AG20443 (cell line): ENCODE data around the gene NUP107.

Experiments
- DNase-seq: peaks from one replicate; pipeline ENCODE4 v3.0.0; 2012; ENCODE audit warnings: low spot score, mixed read lengths

NUP107 gene

DNA sequence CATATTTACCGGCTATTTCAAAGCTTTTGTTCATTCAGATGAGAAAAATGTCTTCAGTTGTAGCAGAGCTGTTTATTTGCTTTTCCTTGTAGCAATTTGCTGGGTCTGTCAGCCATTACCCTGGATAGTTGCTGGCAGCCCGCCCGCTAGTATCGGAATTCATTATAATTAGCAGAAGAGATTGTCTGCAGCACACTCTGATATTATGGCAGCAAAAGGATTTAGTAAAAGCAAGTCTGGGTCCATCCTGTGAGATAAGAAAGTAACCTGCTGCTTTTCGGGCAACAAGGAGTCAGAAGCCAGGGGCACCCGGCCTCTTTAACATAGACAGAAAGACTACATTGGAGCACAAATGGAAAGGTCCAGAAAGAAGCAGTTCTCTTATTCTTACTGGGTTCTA, 53.1 kb downstream of the NUP107 start:
- DNase-seq = no peak

DNA sequence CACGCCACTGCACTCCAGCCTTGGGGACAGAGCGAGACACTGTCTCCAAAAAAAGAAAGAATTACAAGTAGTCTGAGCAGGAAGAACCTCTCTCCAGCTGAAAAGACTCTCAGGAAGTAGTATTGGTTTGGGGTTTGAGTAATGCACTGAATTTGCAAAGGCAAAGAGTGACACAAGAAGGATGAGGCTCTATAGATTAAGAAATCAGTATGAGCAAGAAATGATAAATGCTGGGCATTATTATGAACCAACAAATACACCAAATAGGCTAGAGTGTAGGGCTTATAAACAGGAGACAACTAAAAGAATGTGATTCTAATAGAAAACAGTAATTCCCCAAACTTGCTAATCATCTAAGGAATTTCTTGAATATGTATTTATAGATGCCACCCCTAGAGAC, 56.6 kb downstream of the NUP107 start:
- no peak for DNase-seq

DNA sequence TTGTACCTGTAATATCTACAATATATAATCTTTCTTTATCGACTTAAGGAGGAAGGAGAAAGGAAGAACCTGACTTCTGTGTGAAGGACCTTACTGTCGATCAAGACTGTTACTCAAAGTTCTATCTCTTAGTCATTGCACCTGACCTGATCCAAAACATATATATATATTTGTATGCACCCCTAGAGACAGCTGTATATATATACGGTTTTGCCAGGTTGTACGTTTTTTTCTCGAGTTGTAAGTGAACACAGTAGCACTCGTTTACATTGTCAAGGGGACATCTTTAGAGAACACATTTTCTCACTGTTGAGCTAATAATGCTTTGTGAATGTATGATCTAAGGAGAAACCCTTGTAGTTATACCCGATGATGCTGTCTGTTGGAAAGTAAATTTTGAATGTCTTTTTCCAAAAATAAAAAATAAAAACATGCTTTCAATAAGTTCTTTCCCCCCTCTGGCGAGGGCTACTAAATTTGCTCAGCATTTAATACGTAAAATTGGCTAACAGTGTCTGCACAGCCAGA, 58.7 kb downstream of the NUP107 start:
- DNase-seq = no peak

DNA sequence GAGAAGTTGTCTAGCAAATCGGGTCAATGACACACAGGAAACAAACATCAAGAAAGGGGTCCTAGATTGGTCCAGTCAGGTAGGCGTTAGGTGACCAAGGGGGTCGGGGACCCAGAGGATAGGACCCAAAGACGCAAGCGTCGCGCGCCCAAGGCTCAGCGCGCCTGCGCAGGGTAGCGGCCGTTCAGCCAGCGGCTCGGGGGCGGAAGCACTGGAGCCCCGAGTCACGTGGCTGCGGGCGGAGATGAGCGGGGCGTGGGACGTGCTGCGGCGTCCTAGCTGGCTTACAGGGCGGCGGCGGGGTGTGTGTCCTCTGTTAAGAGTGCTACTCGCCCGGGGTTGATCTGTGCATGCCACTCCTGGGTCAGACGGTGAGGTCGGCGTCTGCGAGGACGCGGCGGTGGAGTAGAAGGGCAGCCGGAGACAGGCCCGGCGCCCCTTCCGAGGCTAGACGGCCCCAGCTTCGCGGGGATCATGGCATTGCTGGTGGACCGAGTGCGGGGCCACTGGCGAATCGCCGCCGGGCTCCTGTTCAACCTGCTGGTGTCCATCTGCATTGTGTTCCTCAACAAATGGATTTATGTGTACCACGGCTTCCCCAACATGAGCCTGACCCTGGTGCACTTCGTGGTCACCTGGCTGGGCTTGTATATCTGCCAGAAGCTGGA, 59.3 kb downstream of the NUP107 start, which contains the start of gene SLC35E3:
Gene SLC35E3, plus strand, starts transcription at position 273 of the 668 bp plus-strand sequence. Its CDS starts 202 bp downstream, at position 475.
- peak; percentile 99 for DNase-seq

DNA sequence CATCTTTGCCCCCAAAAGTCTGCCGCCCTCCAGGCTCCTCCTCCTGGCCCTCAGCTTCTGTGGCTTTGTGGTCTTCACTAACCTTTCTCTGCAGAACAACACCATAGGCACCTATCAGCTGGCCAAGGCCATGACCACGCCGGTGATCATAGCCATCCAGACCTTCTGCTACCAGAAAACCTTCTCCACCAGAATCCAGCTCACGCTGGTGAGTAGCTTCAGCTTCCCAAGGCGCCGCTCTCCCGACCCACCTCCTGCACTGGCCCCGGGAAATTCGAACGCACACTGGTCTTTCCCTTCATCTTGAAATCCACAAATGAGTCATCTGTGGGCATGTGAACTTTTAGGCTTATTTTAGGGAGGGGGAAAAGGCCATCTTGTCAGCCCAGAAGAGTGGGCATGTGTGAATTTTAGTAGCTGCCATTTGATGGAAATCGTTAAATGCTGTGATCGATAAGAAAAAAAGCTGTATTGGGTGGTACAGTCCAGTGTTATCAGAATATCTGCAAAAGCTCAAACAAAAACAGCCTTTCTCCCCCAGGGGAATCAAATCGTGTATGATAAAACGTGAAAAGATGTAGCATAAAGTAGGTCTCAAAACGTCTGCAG, 59.9 kb downstream of the NUP107 start:
- DNase-seq = peak; percentile 87

- no peak for DNase-seq
Measured at GRCh38 chr12:68749443-68749842, 62.7 kb downstream of the NUP107 start.

- DNase-seq = no peak
Measured at GRCh38 chr12:68749861-68750260, 63.1 kb downstream of the NUP107 start.

GRCh38 chr12:68750506-68750905, 63.7 kb downstream of the NUP107 start:
- DNase-seq = no peak

DNA sequence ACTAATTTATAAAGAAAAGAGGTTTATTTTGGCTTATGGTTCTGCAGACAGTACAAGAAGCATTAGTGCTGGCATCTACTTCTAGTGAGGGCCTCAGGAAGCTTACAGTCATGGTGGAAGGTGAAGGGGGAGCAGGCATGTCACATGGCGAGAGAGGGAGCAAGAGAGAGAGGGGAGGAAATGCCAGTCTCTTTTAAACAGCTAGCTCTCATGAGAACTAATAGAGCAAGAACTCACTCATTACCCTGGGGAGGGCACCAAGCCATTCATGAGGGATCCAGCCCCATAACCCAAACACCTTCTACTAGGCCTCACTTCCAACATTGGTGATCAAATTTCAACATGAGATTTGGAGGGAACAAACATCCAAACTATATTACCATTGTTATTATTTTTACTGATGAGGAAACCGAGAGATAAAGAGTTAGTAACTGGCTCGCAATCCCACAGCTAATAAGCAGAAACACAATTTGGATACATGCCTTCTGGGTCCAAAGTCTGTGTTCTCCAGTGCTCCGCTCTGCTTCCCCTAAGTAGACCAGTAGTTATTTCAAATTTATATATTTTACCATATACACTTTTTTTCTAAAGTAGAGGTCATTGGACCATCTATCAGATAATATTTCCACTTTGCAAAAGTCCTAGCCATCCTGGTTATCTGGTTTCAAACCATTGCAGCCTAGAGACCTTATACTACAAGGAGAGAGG, 68.9 kb downstream of the NUP107 start:
- no peak for DNase-seq

GRCh38 chr12:68759852-68760251, 73.1 kb downstream of the NUP107 start:
- no peak for DNase-seq

DNA sequence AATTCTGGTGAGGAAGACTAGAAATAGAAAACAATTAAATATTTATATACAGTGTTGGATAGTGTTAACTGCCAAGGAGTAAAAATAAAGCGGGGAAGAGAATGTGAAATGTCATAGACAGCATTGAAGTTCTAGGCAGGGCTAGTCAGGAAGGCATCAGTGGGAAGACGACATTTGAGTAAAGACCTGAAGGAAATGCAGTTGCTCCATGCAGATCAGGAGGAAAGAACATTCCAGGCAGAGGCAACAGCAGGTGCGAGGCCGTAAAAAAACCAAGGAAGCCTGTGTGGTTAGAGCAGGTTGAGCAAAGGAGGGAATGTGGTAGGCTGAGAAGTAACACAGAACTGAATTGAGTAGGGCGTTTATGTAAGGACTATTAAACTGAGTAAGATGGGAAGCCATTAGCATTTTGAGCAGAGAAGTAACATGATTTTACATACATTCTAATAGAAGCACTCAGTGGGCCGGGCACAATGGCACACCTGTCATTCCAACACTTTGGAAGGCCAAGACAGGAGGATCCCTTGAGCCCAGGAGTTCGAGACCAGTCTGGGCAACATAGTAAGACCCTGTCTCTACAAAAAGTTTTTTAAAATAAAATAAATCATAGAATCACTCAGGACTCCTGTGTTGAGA, 74.1 kb downstream of the NUP107 start:
- no peak for DNase-seq

DNA sequence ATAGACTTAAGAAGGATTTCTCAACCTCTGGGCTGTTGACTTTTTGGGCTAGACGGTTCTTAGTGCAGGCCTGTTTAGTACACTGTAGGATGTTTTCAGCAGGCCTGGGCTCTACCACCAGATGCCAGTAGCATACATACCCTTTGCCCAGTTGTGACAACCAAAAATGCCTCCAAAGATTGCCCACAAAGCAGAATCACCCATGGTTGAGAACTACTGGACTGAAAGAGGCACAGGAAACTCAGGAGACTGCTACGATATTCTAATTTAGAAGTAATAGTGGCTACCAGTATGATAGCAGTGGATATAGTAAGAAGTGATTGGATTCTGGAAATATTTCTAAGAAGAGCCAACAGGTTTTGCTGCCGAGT, 74.6 kb downstream of the NUP107 start:
- no peak for DNase-seq

DNA sequence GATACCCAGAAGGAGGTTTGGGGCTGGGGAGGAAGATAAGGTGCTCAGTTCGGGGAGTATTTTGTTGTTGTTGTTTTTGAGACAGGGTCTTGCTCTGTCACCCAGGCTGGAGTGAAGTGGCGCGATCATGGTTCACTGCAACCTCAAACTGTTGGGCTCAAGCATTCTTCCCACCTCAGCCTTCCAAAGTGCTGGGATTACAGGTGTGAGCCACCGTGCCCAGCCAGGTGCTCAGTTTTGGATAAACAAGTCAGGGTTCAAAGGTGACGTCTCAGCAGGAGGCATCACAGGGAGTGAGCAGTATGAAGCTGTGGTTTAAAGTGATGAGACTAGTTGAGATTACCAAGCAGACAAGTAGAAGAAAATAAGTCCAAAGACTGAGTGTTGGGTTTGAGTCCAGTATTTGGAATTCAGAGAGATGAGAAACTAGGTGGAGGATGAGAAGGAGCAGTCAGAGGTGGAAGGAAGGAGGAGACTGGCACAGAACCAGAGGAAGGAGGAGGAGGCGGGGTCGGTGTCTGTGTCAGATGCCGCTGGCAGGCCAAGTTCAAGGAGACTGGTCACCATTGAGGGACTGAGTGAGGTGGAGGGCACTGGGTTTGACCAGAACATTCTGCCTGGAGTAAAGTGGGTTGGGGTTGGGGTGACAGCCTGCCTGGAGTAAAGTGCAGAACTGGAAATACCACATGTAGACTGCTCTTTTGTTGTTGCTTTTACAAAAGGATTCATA, 75.3 kb downstream of the NUP107 start:
- DNase-seq = no peak

DNA sequence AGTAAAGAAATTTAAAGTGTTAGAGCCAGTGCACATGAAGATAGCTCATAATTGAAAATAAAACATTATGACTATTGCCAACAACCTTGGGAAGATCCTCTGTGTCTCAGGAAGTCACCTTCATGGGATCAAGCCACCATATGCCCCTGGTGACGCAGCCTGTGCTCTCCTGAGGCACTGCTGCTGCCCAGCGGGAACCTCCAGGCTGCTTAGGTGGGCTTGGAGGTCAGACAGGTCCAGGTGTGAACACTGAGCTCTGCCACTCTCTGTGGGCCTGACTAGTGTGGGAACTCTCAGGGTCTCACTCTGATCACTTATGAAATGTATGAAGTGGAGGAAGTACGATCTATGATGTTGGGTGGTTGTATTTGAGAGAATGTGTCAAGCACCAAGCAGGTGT, 75.9 kb downstream of the NUP107 start:
- no peak for DNase-seq

DNA sequence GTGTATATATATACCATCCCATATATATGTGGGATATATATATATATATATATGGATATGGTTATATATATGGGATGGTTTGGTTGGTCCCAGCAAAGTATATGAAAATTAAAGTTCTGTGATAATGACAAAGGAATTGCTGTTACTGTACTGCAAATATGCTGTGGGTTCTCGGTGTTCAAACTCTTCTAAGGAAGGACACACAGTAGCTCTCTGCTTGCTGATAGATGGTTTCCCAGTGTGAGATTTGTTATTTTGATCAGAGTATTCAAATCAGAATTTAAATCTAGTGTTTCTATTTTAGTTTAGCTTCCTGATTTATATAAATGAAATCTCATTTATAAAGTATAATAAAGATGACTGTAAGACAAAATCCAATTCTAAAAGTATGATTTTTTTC, 78.9 kb downstream of the NUP107 start:
- no peak for DNase-seq

GRCh38 chr12:68766646-68767045, 79.9 kb downstream of the NUP107 start:
- DNase-seq = no peak

DNA sequence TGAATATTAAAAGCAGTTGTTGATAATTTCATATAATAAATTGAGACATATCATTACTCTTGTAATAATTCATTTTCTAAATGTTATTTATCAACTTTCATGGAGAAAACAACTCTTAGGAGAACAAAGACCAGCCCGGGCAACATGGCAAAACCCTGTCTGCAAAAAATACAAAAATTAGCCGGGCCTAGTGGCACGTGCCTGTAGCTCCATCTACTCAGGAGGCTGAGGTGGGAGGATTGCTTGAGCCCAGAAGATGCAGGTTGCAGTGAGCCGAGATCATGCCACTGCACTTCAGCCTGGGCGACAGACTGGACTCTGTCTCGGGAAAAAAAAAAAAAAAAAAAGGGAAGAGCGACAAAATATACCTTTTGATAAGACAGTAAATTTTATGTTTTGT, 80.4 kb downstream of the NUP107 start:
- no peak for DNase-seq

DNA sequence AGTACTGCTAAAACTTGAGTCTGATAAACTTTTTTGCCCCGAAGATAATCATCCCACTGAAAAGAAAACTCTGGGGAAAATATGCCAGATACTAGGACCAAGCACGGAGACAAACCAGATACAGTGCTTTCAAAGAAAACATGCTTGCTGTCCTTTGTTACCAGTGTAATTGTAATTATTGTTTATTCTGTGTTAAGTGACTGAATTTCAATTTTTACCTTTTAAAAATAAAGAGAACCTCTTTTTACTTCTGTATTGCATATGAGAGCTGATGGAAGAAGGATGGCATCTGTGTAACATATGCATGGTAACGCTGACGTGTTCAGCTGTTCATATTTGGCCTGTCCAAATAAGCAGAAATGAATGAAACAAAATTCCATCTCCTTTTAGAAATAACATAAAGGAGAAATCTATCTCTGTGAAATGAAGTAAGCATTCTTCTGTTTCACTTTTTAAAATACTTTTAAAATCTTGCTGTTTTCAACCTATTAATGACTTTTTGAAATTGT, 81.7 kb downstream of the NUP107 start:
- no peak for DNase-seq

DNA sequence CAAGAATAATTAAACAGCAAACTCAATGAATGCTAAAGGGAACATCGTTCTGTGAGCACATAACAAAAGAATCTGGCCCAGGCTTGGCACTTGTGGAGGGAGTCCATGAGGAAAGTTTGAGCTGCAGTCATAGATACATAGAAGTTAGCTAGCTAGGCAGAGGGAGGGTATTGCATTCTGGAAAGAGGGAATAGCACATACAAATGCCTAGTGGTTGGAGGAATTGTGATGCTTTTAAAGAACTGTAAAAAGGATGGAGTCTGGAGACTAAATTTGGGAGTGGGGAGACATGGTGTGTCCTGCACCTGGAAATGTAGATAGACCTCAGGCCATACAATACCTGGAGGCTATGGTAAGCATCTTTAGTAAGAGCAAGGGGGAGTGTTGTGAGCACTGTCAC, 83.2 kb downstream of the NUP107 start:
- no peak for DNase-seq

GRCh38 chr12:68771223-68771925, 84.6 kb downstream of the NUP107 start:
- no peak for DNase-seq

DNA sequence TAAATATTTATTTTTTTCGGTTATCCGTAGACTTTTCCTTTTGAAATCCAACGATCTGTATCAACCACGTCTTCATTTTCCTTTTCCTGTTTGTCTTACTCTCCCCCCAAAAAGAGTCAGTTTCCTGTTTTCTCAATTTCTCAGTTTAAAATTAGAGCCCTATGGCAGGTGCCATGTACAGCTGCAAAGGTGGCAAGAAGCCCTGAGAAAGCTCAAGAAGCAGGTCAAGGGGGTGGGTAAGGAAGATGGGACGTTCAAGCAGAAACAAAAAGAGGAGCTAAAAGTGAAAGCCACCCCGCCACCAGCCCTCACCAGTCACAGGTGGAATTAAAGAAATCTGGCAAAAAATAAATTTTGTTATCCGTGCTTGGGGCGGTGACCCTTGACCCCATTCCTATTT, 85.9 kb downstream of the NUP107 start:
- no peak for DNase-seq
